ENCODE results near the gene METTL8.

Gene METTL8

GRCh38 chr2:171411791-171412483, 21.9 kb downstream of the METTL8 start:
- peaks cover 3% of the 10 kb centered on the region for H3K9me3 Mint-ChIP-seq (ENCODE audit: low read depth)
- H3K27me3 Mint-ChIP-seq: no peaks in the 10 kb centered on the region
- H3K4me3 Mint-ChIP-seq: no peak overlapping the region

GRCh38 chr2:171411214-171411613, 22.6 kb downstream of the METTL8 start:
- Mint-ChIP-seq H3K27me3 (no peaks in the 10 kb centered on the region), H3K4me3 (no peak overlapping the region), H3K4me1 (ENCODE audit: low read depth) (peaks cover 26% of the 10 kb centered on the region), H3K27ac (no peak overlapping the region), H3K36me3 (peaks cover 9% of the 10 kb centered on the region), H3K9me3 (ENCODE audit: low read depth) (peaks cover 3% of the 10 kb centered on the region)

More at GRCh38 chr2:171411791-171412483, 21.9 kb downstream of the METTL8 start:
- Mint-ChIP-seq H3K27ac (no peak overlapping the region), H3K36me3 (peaks cover 7% of the 10 kb centered on the region), H3K4me1 (ENCODE audit: low read depth) (peaks cover 25% of the 10 kb centered on the region)

DNA sequence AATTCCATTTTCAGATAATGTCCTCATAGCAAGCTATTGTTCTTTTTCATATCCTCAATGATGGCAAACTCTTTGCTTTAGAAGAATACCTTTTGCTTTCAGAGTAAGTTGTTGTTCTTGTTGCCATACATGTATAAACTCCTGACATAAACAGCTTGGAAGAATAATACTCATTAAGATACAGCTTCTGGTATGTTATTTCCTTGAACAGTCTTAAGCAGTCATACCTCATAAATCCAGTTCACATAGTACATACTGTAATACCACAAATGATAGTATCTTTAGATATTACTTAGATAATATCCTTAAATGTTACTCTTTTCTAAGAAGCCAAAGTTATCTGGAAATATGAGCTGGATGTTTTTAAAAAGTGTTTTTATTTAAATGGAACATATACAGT, 23.2 kb downstream of the METTL8 start:
- Mint-ChIP-seq H3K27ac (no peak overlapping the region), H3K4me1 (ENCODE audit: low read depth) (peaks cover 22% of the 10 kb centered on the region)

DNA sequence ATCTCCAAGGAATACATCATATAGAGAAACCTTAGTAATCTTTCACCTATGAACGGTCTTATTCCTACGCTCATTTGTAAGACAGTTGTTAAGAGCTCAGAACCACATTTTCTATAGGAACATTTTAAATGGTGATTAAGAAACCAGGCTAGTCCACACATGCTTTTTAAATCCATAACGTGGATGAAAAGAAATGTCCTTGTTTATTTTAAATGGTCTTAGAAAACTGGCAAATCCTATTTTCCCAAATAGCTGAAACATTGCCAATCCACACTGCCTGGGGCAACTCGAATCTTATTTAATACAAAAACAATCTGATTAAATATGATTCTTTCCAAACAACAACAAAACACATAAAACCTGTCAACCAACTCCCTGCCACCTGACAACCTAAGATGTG, 23.7 kb downstream of the METTL8 start:
- H3K4me1 Mint-ChIP-seq (ENCODE audit: low read depth): peaks cover 21% of the 10 kb centered on the region
- H3K4me3 Mint-ChIP-seq: no peak overlapping the region
- no peak overlapping the region for H3K27ac Mint-ChIP-seq
- no peaks in the 10 kb centered on the region for H3K27me3 Mint-ChIP-seq
- H3K9me3 Mint-ChIP-seq (ENCODE audit: low read depth): peaks cover 3% of the 10 kb centered on the region
- H3K36me3 Mint-ChIP-seq: peaks cover 9% of the 10 kb centered on the region

More for the DNA sequence above, 23.2 kb downstream of the METTL8 start:
- Mint-ChIP-seq H3K9me3 (ENCODE audit: low read depth) (peaks cover 3% of the 10 kb centered on the region), H3K4me3 (no peak overlapping the region), H3K36me3 (peaks cover 9% of the 10 kb centered on the region), H3K27me3 (no peaks in the 10 kb centered on the region)

- Mint-ChIP-seq H3K36me3 (peaks cover 7% of the 10 kb centered on the region), H3K27me3 (no peaks in the 10 kb centered on the region), H3K4me1 (ENCODE audit: low read depth) (peaks cover 17% of the 10 kb centered on the region), H3K27ac (no peak overlapping the region), H3K9me3 (ENCODE audit: low read depth) (no peaks in the 10 kb centered on the region), H3K4me3 (peak overlapping the region; percentile 24)
Observed at GRCh38 chr2:171409436-171409971, 24.3 kb downstream of the METTL8 start.

DNA sequence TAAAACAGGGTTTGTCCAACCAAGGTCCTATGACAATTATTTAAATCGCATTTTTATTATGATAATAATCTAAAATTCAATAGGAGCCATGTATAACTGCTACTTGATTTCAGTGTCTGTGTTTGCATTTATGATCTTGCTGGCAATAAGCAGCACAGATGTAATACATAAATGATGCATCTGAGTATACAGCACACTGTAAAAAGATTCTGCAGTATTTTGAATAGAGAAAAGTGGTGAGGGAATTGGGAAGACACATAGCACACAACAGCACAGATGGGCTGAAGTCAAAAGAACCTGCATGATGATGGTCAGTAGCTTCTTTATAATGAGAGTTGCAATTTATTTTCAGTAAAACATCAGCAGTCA, 26.1 kb downstream of the METTL8 start:
- Mint-ChIP-seq H3K27me3 (no peaks in the 10 kb centered on the region), H3K4me3 (no peak overlapping the region), H3K4me1 (ENCODE audit: low read depth) (peaks cover 21% of the 10 kb centered on the region), H3K36me3 (peaks cover 4% of the 10 kb centered on the region), H3K9me3 (ENCODE audit: low read depth) (no peaks in the 10 kb centered on the region), H3K27ac (no peak overlapping the region)

- no peak overlapping the region for H3K4me3 Mint-ChIP-seq
- no peaks in the 10 kb centered on the region for H3K27me3 Mint-ChIP-seq
- H3K27ac Mint-ChIP-seq: no peak overlapping the region
- peaks cover 21% of the 10 kb centered on the region for H3K4me1 Mint-ChIP-seq (ENCODE audit: low read depth)
- peaks cover 1% of the 10 kb centered on the region for H3K9me3 Mint-ChIP-seq (ENCODE audit: low read depth)
- H3K36me3 Mint-ChIP-seq: peaks cover 6% of the 10 kb centered on the region
Observed at GRCh38 chr2:171407030-171407675, 26.6 kb downstream of the METTL8 start.

- H3K9me3 Mint-ChIP-seq (ENCODE audit: low read depth): peaks cover 10% of the 10 kb centered on the region
- H3K27me3 Mint-ChIP-seq: no peaks in the 10 kb centered on the region
- H3K27ac Mint-ChIP-seq: no peak overlapping the region
- H3K36me3 Mint-ChIP-seq: peaks cover 10% of the 10 kb centered on the region
- H3K4me3 Mint-ChIP-seq: no peak overlapping the region
- H3K4me1 Mint-ChIP-seq (ENCODE audit: low read depth): peaks cover 21% of the 10 kb centered on the region
Observed at GRCh38 chr2:171406044-171406443, 27.7 kb downstream of the METTL8 start.

DNA sequence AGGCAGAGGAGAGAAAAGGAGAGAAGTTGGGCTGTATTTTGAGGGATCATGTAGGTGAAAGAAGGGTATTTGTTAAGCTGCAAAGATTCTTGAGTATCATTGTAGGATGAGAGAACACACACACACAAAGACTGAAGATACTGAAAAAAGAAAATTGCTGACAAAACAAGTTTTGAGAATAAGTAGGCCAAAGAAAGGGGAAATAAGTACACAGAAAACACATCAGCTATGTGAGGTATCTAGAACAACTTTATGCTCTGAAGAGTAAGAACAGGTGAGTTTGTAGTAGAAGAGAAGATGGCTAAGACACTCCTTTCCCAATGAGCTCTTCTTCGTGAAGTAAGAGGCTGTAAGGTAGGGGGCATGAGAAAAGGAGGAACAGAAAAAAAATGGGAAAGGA, 28.2 kb downstream of the METTL8 start:
- H3K9me3 Mint-ChIP-seq (ENCODE audit: low read depth): peaks cover 10% of the 10 kb centered on the region
- no peaks in the 10 kb centered on the region for H3K27me3 Mint-ChIP-seq
- H3K4me3 Mint-ChIP-seq: no peak overlapping the region
- H3K4me1 Mint-ChIP-seq (ENCODE audit: low read depth): peaks cover 21% of the 10 kb centered on the region
- peaks cover 10% of the 10 kb centered on the region for H3K36me3 Mint-ChIP-seq
- H3K27ac Mint-ChIP-seq: no peak overlapping the region

GRCh38 chr2:171404719-171405118, 29.1 kb downstream of the METTL8 start:
- H3K4me3 Mint-ChIP-seq: no peak overlapping the region
- H3K27me3 Mint-ChIP-seq: no peaks in the 10 kb centered on the region
- H3K4me1 Mint-ChIP-seq (ENCODE audit: low read depth): peaks cover 22% of the 10 kb centered on the region
- peaks cover 10% of the 10 kb centered on the region for H3K36me3 Mint-ChIP-seq
- H3K27ac Mint-ChIP-seq: no peak overlapping the region
- H3K9me3 Mint-ChIP-seq (ENCODE audit: low read depth): peaks cover 10% of the 10 kb centered on the region

GRCh38 chr2:171404261-171404660, 29.5 kb downstream of the METTL8 start:
- no peaks in the 10 kb centered on the region for H3K27me3 Mint-ChIP-seq
- H3K27ac Mint-ChIP-seq: no peak overlapping the region
- no peak overlapping the region for H3K4me3 Mint-ChIP-seq
- peaks cover 22% of the 10 kb centered on the region for H3K4me1 Mint-ChIP-seq (ENCODE audit: low read depth)
- peaks cover 10% of the 10 kb centered on the region for H3K36me3 Mint-ChIP-seq
- peaks cover 10% of the 10 kb centered on the region for H3K9me3 Mint-ChIP-seq (ENCODE audit: low read depth)

DNA sequence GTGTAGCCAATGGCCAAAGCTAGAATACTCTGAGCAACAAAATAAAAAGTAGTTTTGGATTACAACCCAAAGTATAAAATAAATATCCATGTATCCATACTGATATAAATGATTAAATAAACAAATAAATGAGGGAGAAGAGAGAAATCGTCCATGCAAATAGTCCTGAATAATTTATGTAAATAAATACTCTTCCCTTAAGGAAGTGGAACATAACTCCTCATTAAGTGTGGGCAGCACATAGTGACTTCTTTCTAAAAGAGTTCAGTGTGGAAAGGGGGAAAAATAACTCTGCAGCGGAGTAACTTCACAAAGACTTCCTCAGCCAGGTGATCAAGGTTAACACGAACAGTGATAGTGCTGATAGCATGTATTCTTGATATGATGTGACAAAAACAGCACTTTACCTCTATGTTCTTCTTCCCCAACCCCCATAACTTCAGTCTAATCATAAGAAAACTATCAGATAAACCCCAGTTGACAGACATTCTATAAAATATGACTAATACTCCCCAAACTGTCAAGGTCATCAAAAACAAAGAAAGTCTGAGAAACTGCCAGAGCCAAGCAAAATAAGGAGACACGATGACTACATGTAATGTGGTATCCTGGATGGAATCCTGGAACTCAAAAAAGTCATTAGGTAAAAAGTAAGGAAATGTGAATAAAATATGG, 30.7 kb downstream of the METTL8 start:
- H3K27ac Mint-ChIP-seq: no peak overlapping the region
- H3K27me3 Mint-ChIP-seq: no peaks in the 10 kb centered on the region
- H3K4me1 Mint-ChIP-seq (ENCODE audit: low read depth): peaks cover 26% of the 10 kb centered on the region
- no peak overlapping the region for H3K4me3 Mint-ChIP-seq
- H3K9me3 Mint-ChIP-seq (ENCODE audit: low read depth): peaks cover 10% of the 10 kb centered on the region
- peaks cover 10% of the 10 kb centered on the region for H3K36me3 Mint-ChIP-seq

- Mint-ChIP-seq H3K4me1 (ENCODE audit: low read depth) (peaks cover 17% of the 10 kb centered on the region), H3K9me3 (ENCODE audit: low read depth) (peaks cover 10% of the 10 kb centered on the region)
Observed at GRCh38 chr2:171401947-171402346, 31.8 kb downstream of the METTL8 start.

DNA sequence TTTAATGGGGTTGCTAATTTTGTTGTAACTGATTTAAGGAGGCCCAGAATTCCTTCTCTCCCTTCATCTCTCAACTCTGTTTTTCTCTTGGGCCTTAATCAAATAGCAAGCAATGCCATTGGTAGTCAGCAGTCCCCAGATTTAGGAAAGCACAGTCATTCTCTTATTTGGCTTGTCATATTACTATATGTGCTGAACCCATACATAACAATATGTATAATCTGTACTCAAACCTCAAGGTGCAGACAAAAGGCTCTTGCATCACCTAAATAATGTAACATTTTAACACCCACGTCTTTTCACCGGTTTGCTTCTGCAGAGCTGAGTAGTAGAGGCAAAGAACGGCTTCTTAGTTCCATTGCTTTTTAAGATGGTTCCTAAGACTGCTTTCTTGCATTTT, 33.4 kb downstream of the METTL8 start:
- peaks cover 8% of the 10 kb centered on the region for H3K36me3 Mint-ChIP-seq
- peaks cover 14% of the 10 kb centered on the region for H3K4me1 Mint-ChIP-seq (ENCODE audit: low read depth)
- no peak overlapping the region for H3K4me3 Mint-ChIP-seq
- no peaks in the 10 kb centered on the region for H3K27me3 Mint-ChIP-seq
- peaks cover 10% of the 10 kb centered on the region for H3K9me3 Mint-ChIP-seq (ENCODE audit: low read depth)
- peak overlapping the region; percentile 46 for H3K27ac Mint-ChIP-seq

More at GRCh38 chr2:171401947-171402346, 31.8 kb downstream of the METTL8 start:
- H3K4me3 Mint-ChIP-seq: no peak overlapping the region
- no peaks in the 10 kb centered on the region for H3K27me3 Mint-ChIP-seq
- peaks cover 10% of the 10 kb centered on the region for H3K36me3 Mint-ChIP-seq
- H3K27ac Mint-ChIP-seq: no peak overlapping the region

DNA sequence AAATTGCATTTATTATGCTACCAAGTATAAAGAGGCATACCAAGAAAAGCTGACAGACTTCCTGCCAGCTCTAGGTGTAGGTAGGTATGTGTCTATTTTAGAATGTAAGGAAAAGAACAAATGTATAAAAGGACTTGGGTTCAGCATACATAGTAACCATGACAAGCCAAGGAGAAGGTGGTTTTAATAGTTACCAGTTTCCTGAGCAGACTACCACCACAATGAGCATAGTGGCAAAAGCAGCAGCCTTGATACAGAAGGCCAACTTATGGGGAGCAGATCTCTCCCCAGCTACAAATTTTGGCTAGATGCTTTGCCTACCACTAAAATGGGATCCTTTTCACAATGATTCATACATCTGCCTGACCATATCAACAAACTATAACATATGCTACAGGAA, 34.5 kb downstream of the METTL8 start:
- no peak overlapping the region for H3K27ac Mint-ChIP-seq
- H3K36me3 Mint-ChIP-seq: peaks cover 6% of the 10 kb centered on the region
- peaks cover 10% of the 10 kb centered on the region for H3K9me3 Mint-ChIP-seq (ENCODE audit: low read depth)
- no peak overlapping the region for H3K4me3 Mint-ChIP-seq
- H3K4me1 Mint-ChIP-seq (ENCODE audit: low read depth): peaks cover 14% of the 10 kb centered on the region
- H3K27me3 Mint-ChIP-seq: no peaks in the 10 kb centered on the region

Measured in activated naive CD8-positive, alpha-beta T cell (primary cell).